Measurements from ENCODE around the gene GPR151. TPM values are rescaled to one million over a fixed set of nuclear protein-coding genes. Genes with fewer than 3 reads are reported as not detected.

The GPR151 gene
- total and polyA plus RNA-seq, 2 of the 8 experiments (the other 6 are each of a cell fraction or from before 2014, with no cell fraction given), result 0.03 TPM; not detected in 1

- H2AK5ac ChIP-seq (ENCODE audit: low read depth, low read length), result peak overlapping the region; percentile 79; the same call in 1 of the 2 replicates
- peak overlapping the region; percentile 56 for H3K23ac ChIP-seq (ENCODE audit: insufficient read length)
- no peak overlapping the region for H3K4me3 ChIP-seq (ENCODE audit: extremely low read depth in 1 of 4, insufficient read depth in 2 of 4, low read depth in 3 of 4, low read length in 4 of 4)
- H3K18ac ChIP-seq (ENCODE audit: extremely low read depth, low read length), result no peak overlapping the region
- H2BK120ac ChIP-seq (replicated peaks; ENCODE audit: low read depth, low read length), result no peak overlapping the region
- no peak overlapping the region for H4K8ac ChIP-seq (ENCODE audit: extremely low read depth, insufficient read depth, low read length)
- no peak overlapping the region for H3K4me2 ChIP-seq (ENCODE audit: insufficient read depth in 1 of 2, low read depth in 2 of 2, low read length in 2 of 2)
- DNase-seq (ENCODE audit: low read depth in 1 of 2, low spot score in 2 of 2), result no peak
- peak overlapping the region; percentile 23 for H4K91ac ChIP-seq (replicated peaks; ENCODE audit: insufficient read length, low read length)
- no peak overlapping the region for H3K27ac ChIP-seq (ENCODE audit: low read depth, low read length)
- no peak overlapping the region for H3K14ac ChIP-seq (ENCODE audit: insufficient read length)
- no peaks in the 10 kb centered on the region for H3K36me3 ChIP-seq (ENCODE audit: control insufficient read depth in 2 of 4, insufficient read depth in 4 of 4, low read length in 3 of 4)
- H3K56ac ChIP-seq (replicated peaks; ENCODE audit: insufficient read length, low read depth, low read length), result no peak overlapping the region
- no peak overlapping the region for H4K5ac ChIP-seq (ENCODE audit: insufficient read length, low read depth, low read length)
- no peak overlapping the region; a peak in 1 of 7 replicates for H3K9ac ChIP-seq (replicated peaks in 1 of 4; ENCODE audit: extremely low read depth in 1 of 4, low read depth in 3 of 4, low read length in 3 of 4)
- no peak overlapping the region for H2AFZ ChIP-seq (ENCODE audit: low read length)
- ChIA-PET POLR2A (ENCODE audit: partially characterized antibody) (no interaction called here), CTCF (ENCODE audit: partially characterized antibody) (interaction anchor here (0.6 to 2.3 kb wide), 11 partner anchors 14 to 741 kb away, joined by 3 to 14 read pairs (median 4); no protein-coding TSS in a partner anchor)
- no peaks in the 10 kb centered on the region for H4K20me1 ChIP-seq (replicated peaks in 1 of 2; ENCODE audit: control insufficient read depth in 1 of 2, insufficient read depth in 2 of 2, low read length in 2 of 2)
- H3K9me3 ChIP-seq (ENCODE audit: insufficient read depth in 2 of 2, low read depth in 1 of 2, low read length in 1 of 2), result no peaks in the 10 kb centered on the region
- peak overlapping the region; percentile 84 for H2BK15ac ChIP-seq (ENCODE audit: low read length)
- H2BK20ac ChIP-seq (ENCODE audit: low read length), result peak overlapping the region; percentile 54; the same call in 1 of the 2 replicates
- no peaks in the 10 kb centered on the region for H3K27me3 ChIP-seq (replicated peaks in 1 of 4; ENCODE audit: control insufficient read depth in 3 of 4, extremely low read depth in 1 of 4, insufficient read depth in 3 of 4, low read length in 3 of 4)
- H3K23me2 ChIP-seq (ENCODE audit: low read depth, low read length), result no peaks in the 10 kb centered on the region; the same call in none of the 2 replicates
- H3K4ac ChIP-seq (replicated peaks; ENCODE audit: insufficient read length, low read depth, low read length), result no peak overlapping the region
- no peaks in the 10 kb centered on the region for H3K79me1 ChIP-seq (ENCODE audit: low read depth, low read length)
- peak overlapping the region; percentile 97; the same call in 1 of the 2 replicates for H2BK12ac ChIP-seq (ENCODE audit: low read depth, low read length)
- H3K4me1 ChIP-seq (replicated peaks in 1 of 4; ENCODE audit: control insufficient read depth in 3 of 4, insufficient read depth in 4 of 4, low read length in 3 of 4), result peaks cover 2 to 11% (median 5%) of the 10 kb centered on the region in 4 experiments; a peak in 5 of 7 replicates
- no peak for FAIRE-seq
- H2BK5ac ChIP-seq (ENCODE audit: low read depth, low read length), result no peak overlapping the region; the same call in 1 of the 2 replicates
- 91% methylated on average over 4 of the region's 4 CpGs; no CpG with 5 or more reads in 1 of the 2 experiments for WGBS, 2 experiments (ENCODE audit: extremely low coverage in 1 of 2, insufficient coverage in 1 of 2, insufficient read length in 1 of 2, insufficient replicate concordance in 2 of 2, low coverage in 1 of 2, low lambda C conversion rate in 2 of 2, missing lambda C conversion rate in 1 of 2)
- H3K79me2 ChIP-seq (ENCODE audit: control insufficient read depth in 1 of 2, insufficient read depth in 2 of 2, low read length in 2 of 2), result no peaks in the 10 kb centered on the region
- no peak for TF ChIP-seq NANOG (IDR thresholded peaks at IDR 0.05; ENCODE audit: insufficient read depth, low read depth, low read length, poor library complexity, severe bottlenecking)
- TF ChIP-seq POLR2AphosphoS5 (IDR thresholded peaks at IDR 0.05; ENCODE audit: low read depth, low read length), result no peak
Observed at GRCh38 chr5:146562461-146562860, 46.5 kb upstream of the GPR151 start.
